ENCODE measurements around the gene TMEM150A.

DNA sequence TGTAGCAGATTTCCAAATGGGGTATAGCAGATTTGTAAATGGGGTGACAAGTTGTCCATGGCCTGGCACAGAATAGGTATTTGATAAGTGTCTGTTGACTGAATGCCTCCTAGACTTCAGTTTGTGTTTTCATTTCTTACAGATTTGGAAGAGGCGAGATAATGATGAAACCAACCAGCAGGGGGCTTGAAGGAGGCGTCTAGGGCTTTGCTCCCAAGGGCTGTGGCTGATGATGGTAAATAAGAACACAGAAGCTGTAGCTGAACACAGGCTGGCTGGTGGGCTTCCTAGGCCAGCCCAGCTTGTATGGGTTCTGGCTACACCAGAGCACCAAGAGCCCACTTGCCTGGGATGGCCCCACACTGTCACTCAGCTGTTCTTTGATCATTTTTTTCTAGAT, 46.1 kb upstream of the TMEM150A start:
- TF ChIP-seq GATA3 (IDR thresholded peaks at IDR 0.05; ENCODE audit: low read depth, low read length) (no peak), GATA2 (IDR thresholded peaks at IDR 0.05; ENCODE audit: low read depth, low read length) (no peak)
